ENCODE data around the gene MCRIP1. TPM values are rescaled to one million over a fixed set of nuclear protein-coding genes. Genes with fewer than 3 reads are reported as not detected.

MCRIP1 gene
- total RNA-seq, 1 experiment from 2014 or later, result 126 TPM

GRCh38 chr17:81808778-81809555 is 24.1 kb downstream of the MCRIP1 start:
- no peak overlapping the region for H3K4me3 Mint-ChIP-seq
- no peak overlapping the region for H3K27ac Mint-ChIP-seq
- DNase-seq (ENCODE audit: low spot score) (no peak), ATAC-seq (no peak)
- peaks cover 25% of the 10 kb centered on the region for H3K27me3 Mint-ChIP-seq (ENCODE audit: low read depth)
- ChIA-PET POLR2A (interaction anchor here (0.5 kb wide), 1 partner anchor 22 kb away, joined by 3 read pairs; no protein-coding TSS in a partner anchor), CTCF (interaction anchor here (0.6 to 3.8 kb wide), 6 partner anchors 9 to 211 kb away, joined by 3 to 18 read pairs (median 4); no protein-coding TSS in a partner anchor)
- no peaks in the 10 kb centered on the region for H3K4me1 Mint-ChIP-seq
- H3K9me3 Mint-ChIP-seq, result no peaks in the 10 kb centered on the region
- no peaks in the 10 kb centered on the region for H3K36me3 Mint-ChIP-seq
- TF ChIP-seq RORB (CRISPR knock-in tag; IDR thresholded peaks at IDR 0.05), result no peak
- TF ChIP-seq ZNF671 (CRISPR knock-in tag; IDR thresholded peaks at IDR 0.05), result no peak
- TF ChIP-seq MLX (CRISPR knock-in tag; IDR thresholded peaks at IDR 0.05), result no peak
- TF ChIP-seq FOXJ3 (CRISPR knock-in tag; IDR thresholded peaks at IDR 0.05; ENCODE audit: borderline replicate concordance), result no peak

GRCh38 chr17:81807839-81808238 is 25.3 kb downstream of the MCRIP1 start:
- H3K27ac Mint-ChIP-seq, result no peak overlapping the region
- DNase-seq (ENCODE audit: low spot score), result no peak
- TF ChIP-seq STAT6 (CRISPR knock-in tag; conservative IDR thresholded peaks at IDR 0.05; ENCODE audit: low read depth) (no peak), JAZF1 (CRISPR knock-in tag; IDR thresholded peaks at IDR 0.05) (no peak), HMGA2 (CRISPR knock-in tag; IDR thresholded peaks at IDR 0.05) (no peak), PRRX2 (CRISPR knock-in tag; IDR thresholded peaks at IDR 0.05) (no peak), NR3C1 (CRISPR knock-in tag; conservative IDR thresholded peaks at IDR 0.05; ENCODE audit: low read depth) (no peak), SMAD4 (CRISPR knock-in tag; IDR thresholded peaks at IDR 0.05) (no peak), ZNF317 (CRISPR knock-in tag; IDR thresholded peaks at IDR 0.05; ENCODE audit: borderline replicate concordance, low read depth) (no peak), GTF2I (CRISPR knock-in tag; conservative IDR thresholded peaks at IDR 0.05) (no peak), NFYB (CRISPR knock-in tag; conservative IDR thresholded peaks at IDR 0.05; ENCODE audit: low read depth) (no peak), ZNF232 (CRISPR knock-in tag; IDR thresholded peaks at IDR 0.05) (no peak), FOXP1 (CRISPR knock-in tag; IDR thresholded peaks at IDR 0.05; ENCODE audit: borderline replicate concordance) (no peak), ZBTB21 (CRISPR knock-in tag; IDR thresholded peaks at IDR 0.05; ENCODE audit: borderline replicate concordance) (no peak), GABPB1 (CRISPR knock-in tag; IDR thresholded peaks at IDR 0.05) (no peak)
- TF ChIP-seq, protein P1, sequence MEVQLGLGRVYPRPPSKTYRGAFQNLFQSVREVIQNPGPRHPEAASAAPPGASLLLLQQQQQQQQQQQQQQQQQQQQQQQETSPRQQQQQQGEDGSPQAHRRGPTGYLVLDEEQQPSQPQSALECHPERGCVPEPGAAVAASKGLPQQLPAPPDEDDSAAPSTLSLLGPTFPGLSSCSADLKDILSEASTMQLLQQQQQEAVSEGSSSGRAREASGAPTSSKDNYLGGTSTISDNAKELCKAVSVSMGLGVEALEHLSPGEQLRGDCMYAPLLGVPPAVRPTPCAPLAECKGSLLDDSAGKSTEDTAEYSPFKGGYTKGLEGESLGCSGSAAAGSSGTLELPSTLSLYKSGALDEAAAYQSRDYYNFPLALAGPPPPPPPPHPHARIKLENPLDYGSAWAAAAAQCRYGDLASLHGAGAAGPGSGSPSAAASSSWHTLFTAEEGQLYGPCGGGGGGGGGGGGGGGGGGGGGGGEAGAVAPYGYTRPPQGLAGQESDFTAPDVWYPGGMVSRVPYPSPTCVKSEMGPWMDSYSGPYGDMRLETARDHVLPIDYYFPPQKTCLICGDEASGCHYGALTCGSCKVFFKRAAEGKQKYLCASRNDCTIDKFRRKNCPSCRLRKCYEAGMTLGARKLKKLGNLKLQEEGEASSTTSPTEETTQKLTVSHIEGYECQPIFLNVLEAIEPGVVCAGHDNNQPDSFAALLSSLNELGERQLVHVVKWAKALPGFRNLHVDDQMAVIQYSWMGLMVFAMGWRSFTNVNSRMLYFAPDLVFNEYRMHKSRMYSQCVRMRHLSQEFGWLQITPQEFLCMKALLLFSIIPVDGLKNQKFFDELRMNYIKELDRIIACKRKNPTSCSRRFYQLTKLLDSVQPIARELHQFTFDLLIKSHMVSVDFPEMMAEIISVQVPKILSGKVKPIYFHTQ (CRISPR knock-in tag; IDR thresholded peaks at IDR 0.05), result no peak
- POLR2A ChIA-PET, result no interaction called here
- no peaks in the 10 kb centered on the region for H3K4me1 Mint-ChIP-seq
- ATAC-seq, result no peak
- H3K27me3 Mint-ChIP-seq (ENCODE audit: low read depth), result peaks cover 35% of the 10 kb centered on the region
- H3K4me3 Mint-ChIP-seq, result no peak overlapping the region
- no peaks in the 10 kb centered on the region for H3K9me3 Mint-ChIP-seq
- CTCF ChIA-PET, result interaction anchor here (0.7 to 3.8 kb wide), 4 partner anchors 13 to 223 kb away, joined by 4 to 18 read pairs (median 6); no protein-coding TSS in a partner anchor
- H3K36me3 Mint-ChIP-seq, result no peaks in the 10 kb centered on the region
